NOMO-1 treated with dmso at 0.1 percent for 144 hours (cell line): Measurements from ENCODE around the gene DEFB116.
A peak's percentile ranks its signal among the peaks of the same experiment; 100 is the strongest.
"Not testable (repeated sequence)": the region's sequence is repeated elsewhere in the genome, so short reads cannot be mapped to it uniquely, and the experiment has no call there.

Experiments
- DNase-seq: peaks from one replicate; lab custom pipeline; 2025; ENCODE audit not compliant: unreplicated experiment; lab: John Stamatoyannopoulos, UW

DEFB116 gene

DNA sequence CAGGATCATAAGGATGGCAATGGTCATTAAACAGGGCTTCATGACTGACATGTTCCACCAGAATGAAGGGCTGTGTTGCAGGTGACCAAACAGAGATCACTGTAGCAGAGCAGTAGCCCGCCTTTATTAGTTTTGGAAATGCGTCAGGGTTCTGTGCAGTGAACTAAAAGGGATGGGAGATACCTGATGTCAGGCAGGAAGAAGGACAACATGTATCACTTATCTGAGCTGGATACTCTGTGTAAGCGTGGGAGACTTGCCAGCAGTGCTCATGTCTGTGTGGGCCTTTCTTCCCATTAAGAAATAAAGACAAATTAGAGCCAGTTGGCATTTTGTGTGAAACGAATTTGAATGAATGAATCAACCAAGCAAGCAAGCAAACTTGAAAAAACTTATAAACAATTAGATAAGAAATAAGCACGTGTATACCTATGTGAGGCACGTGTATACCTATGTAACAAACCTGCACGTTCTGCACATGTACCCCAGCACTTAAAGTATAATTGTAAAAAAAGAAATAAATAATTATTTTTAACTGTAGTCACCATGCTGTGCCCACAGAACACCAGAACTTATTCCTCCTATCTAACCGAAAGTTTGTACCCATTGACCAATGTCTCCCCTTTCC is at the start of gene DEFB116:
Gene DEFB116 (minus strand): TSS at position 51 of the 628 bp plus-strand sequence. CDS start 0 bp downstream, at position 51.
- DNase-seq, result no peak

DNA sequence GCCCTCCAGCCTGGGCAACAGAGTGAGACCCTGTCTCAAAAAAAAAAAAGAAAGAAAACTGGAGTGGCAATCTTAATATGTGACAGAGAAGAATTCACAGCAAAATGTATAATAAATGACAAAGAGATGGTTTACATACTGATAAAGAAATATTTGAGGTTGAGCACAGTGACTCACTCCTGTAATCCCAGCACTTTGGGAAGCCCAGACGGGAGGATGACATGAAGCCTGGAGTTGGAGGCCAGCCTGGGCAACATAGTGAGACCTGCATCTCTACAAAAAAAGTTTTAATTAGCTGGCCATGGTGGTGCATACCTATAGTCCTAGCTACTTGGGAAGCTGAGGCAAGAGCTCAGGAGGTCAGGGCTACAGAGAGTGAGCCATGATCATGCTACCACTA is 47.6 kb upstream of the DEFB116 start:
- DNase-seq, result no peak

DNA sequence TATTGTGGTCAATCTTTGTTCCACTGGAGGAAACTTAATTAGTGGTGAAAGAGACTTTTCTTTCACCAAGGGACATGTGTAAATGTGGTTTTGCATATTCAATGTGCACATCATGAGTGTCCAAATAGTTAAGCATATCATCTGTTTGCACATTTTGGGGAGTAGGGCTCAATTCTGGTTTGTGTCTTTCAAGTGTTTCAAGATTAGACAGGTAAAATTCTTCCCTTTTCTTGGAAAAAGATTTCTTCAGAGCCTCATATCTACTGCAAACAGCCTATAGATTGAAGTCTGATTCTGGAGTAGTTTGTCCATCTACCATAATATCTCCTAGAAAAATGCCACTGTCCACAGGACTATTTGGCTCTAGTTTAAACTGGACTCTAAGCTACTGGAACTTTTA is 33.1 kb upstream of the DEFB116 start:
- no peak for DNase-seq

- no peak for DNase-seq
Measured at GRCh38 chr20:31330893-31331292, 22.5 kb upstream of the DEFB116 start.

DNA sequence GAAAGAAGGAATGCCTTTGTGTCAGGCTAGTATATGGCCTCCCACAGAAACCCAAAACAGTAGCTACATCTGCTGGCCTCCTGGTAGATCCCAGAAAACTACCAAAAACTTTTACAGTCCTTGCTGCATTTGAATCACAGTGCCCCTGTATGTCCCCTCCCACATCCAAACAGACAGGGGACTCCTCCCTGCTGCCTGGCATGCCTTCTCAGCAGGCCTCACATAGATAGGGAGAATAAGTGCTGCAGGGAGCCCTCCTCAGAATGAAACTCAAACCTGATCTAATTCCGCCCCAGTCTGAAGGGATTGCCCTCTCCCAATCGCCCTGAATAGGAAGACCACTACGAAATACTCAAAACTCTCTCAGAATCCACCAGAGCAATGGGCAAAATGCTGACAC is 14.1 kb upstream of the DEFB116 start:
- no peak for DNase-seq

GRCh38 chr20:31284964-31285363 is 23.4 kb downstream of the DEFB116 start:
- DNase-seq, result not testable (repeated sequence)

DNA sequence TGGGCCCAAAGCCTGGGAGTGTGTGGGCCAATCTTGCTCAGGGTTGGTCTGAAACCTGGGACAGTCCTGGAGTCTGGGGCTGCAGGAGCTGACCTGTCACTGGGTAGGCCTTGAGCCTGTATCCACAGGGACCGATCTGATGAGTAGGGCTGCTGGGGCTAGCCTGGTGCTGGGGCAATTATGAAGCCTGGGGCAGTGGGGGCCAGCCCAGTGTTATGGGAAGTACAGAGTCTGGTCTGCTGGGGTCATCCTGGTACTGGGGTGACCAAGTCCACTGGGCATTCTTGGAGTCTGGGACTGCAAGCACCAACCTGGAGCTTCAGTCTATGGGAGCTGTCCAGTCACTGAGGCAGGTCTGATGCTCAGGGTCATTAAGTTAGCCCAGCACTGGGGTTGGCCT is 30.2 kb downstream of the DEFB116 start:
- no peak for DNase-seq

GRCh38 chr20:31274441-31274840 is 33.9 kb downstream of the DEFB116 start:
- DNase-seq, result no peak

DNA sequence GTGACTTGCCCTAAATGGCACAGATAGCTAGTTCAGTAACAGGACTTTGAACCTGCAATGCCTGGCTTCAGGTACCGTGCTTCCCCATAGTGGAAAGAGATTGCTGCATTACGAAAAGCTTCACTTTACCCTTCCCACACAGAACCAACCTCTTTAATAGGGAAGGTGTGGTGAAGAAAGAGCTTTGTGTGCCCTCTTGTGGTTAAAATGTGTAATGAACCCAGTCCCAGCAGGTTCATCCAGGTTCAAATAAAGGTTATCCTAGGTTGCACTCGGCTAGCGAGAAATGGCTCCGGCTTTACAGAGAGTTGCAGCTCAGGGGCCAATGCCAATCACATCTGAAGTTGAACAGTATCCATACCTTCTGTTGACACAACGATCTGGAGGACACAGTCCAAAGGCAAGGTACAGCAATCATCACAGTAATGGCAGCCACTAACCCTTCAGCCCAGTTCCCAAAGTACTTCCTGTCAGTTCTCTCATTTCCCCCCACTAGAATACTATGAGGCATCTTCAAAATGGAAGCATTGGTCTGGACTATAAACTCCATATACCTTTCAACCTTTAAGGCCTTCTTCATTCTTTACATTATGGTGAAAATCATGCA is 48.0 kb downstream of the DEFB116 start:
- DNase-seq, result peak; percentile 4

DNA sequence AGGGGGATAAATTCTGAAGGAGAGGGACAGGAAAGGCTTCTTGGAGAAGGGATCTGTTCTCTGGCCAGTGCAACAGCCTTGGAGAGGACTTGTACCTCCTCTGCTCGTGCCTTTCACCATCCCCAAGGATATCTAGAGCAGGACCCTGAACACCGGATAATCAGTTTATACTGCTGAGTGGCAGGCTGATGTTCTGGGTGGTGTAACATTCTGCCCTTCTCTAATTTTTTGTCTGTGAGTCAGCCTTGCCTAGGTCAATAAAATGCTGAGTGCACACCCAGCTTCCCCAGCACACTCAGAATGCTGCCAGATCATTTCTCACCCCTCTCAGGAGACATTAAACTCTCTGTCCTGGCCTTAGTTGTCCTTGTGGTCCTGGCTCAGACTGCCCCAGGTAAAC is 51.0 kb downstream of the DEFB116 start, which contains the start of gene DEFB115:
Gene DEFB115 (plus strand): TSS at position 301 of the 400 bp plus-strand sequence. CDS start 0 bp downstream, at position 301.
- DNase-seq, result no peak

- no peak for DNase-seq
Measured at GRCh38 chr20:31256959-31257358, 51.4 kb downstream of the DEFB116 start.
